Gastrocnemius medialis (tissue), 4 donors: ENCODE data around the gene FRMD4B.

ENCODE experiments used
- CTCF ChIP-seq, 5 experiments: fragments of 450-650 bp in 3 of 5; fragments of 200-600 bp in 2 of 5; sonication (generic) in 2 of 5; IDR thresholded peaks in 4 of 5; conservative IDR thresholded peaks in 1 of 5; 1 replicate in 4 of 5; 2 replicates in 1 of 5; pipeline ENCODE4 v1.5.1; 2016 to 2019; ENCODE audit warnings: antibody characterized with exemption in 5 of 5, mild to moderate bottlenecking in 3 of 5, moderate library complexity in 3 of 5
- POLR2A ChIP-seq, 2 donors: fragments of 450-650 bp; IDR thresholded peaks; one replicate each; pipeline ENCODE4 v1.6.1; 2017; ENCODE audit warnings: antibody characterized with exemption in 2 of 2, mild to moderate bottlenecking in 2 of 2, moderate library complexity in 2 of 2

- TF ChIP-seq CTCF (IDR thresholded peaks at IDR 0.05 in 4 of 5, conservative IDR thresholded peaks at IDR 0.05 in 1 of 5) = no peak
- TF ChIP-seq POLR2A (IDR thresholded peaks at IDR 0.05) = no peak
Measured at GRCh38 chr3:69409011-69409410, 23.1 kb upstream of the FRMD4B start.
